ENCODE data around the gene DMTF1. TPM values are rescaled to one million over a fixed set of nuclear protein-coding genes. Genes with fewer than 3 reads are reported as not detected.

Gene DMTF1
- total and polyA plus RNA-seq, 9 of the 15 experiments (the other 6 are each of a cell fraction or from before 2014, with no cell fraction given) = 25.7 to 208 (median 74.7) TPM

GRCh38 chr7:87140271-87140748, 11.9 kb upstream of the DMTF1 start (continued):
- 0 out of 2 replicates have a peak, but pooled peaks have one; percentile 22 for TF ChIP-seq ZNF717 (CRISPR knock-in tag; IDR thresholded peaks at IDR 0.05)
- TF ChIP-seq, protein P1, sequence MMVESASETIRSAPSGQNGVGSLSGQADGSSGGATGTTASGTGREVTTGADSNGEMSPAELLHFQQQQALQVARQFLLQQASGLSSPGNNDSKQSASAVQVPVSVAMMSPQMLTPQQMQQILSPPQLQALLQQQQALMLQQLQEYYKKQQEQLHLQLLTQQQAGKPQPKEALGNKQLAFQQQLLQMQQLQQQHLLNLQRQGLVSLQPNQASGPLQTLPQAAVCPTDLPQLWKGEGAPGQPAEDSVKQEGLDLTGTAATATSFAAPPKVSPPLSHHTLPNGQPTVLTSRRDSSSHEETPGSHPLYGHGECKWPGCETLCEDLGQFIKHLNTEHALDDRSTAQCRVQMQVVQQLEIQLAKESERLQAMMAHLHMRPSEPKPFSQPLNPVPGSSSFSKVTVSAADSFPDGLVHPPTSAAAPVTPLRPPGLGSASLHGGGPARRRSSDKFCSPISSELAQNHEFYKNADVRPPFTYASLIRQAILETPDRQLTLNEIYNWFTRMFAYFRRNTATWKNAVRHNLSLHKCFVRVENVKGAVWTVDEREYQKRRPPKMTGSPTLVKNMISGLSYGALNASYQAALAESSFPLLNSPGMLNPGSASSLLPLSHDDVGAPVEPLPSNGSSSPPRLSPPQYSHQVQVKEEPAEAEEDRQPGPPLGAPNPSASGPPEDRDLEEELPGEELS (CRISPR knock-in tag; IDR thresholded peaks at IDR 0.05; ENCODE audit: borderline replicate concordance) = no peak
- TF ChIP-seq TCF3 (CRISPR knock-in tag; IDR thresholded peaks at IDR 0.05) = peak; percentile 99
- TF ChIP-seq, protein P2, sequence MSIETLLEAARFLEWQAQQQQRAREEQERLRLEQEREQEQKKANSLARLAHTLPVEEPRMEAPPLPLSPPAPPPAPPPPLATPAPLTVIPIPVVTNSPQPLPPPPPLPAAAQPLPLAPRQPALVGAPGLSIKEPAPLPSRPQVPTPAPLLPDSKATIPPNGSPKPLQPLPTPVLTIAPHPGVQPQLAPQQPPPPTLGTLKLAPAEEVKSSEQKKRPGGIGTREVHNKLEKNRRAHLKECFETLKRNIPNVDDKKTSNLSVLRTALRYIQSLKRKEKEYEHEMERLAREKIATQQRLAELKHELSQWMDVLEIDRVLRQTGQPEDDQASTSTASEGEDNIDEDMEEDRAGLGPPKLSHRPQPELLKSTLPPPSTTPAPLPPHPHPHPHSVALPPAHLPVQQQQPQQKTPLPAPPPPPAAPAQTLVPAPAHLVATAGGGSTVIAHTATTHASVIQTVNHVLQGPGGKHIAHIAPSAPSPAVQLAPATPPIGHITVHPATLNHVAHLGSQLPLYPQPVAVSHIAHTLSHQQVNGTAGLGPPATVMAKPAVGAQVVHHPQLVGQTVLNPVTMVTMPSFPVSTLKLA (conservative IDR thresholded peaks at IDR 0.05) = peak; percentile 81 to 91
- no peak for TF ChIP-seq ARID3B (CRISPR knock-in tag; IDR thresholded peaks at IDR 0.05; ENCODE audit: borderline replicate concordance)
- no peak for TF ChIP-seq ZNF121 (CRISPR knock-in tag; conservative IDR thresholded peaks at IDR 0.05)
- peak in 1 of 2 experiments; percentile 87; a peak in 1 of 4 replicates for TF ChIP-seq SRF (CRISPR knock-in tag; IDR thresholded peaks at IDR 0.05)
- no peak for TF ChIP-seq ZBTB7A (IDR thresholded peaks at IDR 0.05; ENCODE audit: borderline replicate concordance, control insufficient read depth, low read depth, low read length)
- TF ChIP-seq SNRNP70 (optimal IDR thresholded peaks at IDR 0.05; ENCODE audit: low read depth, low read length) = no peak
- TF ChIP-seq, protein P3, sequence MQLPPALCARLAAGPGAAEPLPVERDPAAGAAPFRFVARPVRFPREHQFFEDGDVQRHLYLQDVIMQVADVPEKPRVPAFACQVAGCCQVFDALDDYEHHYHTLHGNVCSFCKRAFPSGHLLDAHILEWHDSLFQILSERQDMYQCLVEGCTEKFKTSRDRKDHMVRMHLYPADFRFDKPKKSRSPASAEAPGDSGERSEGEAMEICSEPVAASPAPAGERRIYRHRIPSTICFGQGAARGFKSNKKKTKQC (CRISPR knock-in tag; IDR thresholded peaks at IDR 0.05) = no peak
- TF ChIP-seq SLC30A9 (CRISPR knock-in tag; IDR thresholded peaks at IDR 0.05) = no peak
- TF ChIP-seq TEAD4 (IDR thresholded peaks at IDR 0.05; ENCODE audit: low read length) = peak; percentile 99
- no peak for TF ChIP-seq TEAD4 (CRISPR knock-in tag; IDR thresholded peaks at IDR 0.05; ENCODE audit: borderline replicate concordance)
- no peak for TF ChIP-seq SNAPC5 (CRISPR knock-in tag; IDR thresholded peaks at IDR 0.05)
- peak; percentile 97 for TF ChIP-seq SOX6 (IDR thresholded peaks at IDR 0.05)
- no peak for TF ChIP-seq PCBP1 (IDR thresholded peaks at IDR 0.05; ENCODE audit: low read depth, low read length, poor library complexity, severe bottlenecking)
- TF ChIP-seq, protein P4, sequence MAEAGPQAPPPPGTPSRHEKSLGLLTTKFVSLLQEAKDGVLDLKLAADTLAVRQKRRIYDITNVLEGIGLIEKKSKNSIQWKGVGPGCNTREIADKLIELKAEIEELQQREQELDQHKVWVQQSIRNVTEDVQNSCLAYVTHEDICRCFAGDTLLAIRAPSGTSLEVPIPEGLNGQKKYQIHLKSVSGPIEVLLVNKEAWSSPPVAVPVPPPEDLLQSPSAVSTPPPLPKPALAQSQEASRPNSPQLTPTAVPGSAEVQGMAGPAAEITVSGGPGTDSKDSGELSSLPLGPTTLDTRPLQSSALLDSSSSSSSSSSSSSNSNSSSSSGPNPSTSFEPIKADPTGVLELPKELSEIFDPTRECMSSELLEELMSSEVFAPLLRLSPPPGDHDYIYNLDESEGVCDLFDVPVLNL (CRISPR knock-in tag; IDR thresholded peaks at IDR 0.05; ENCODE audit: low read depth) = no peak
- no peak for TF ChIP-seq POLR2A (conservative IDR thresholded peaks at IDR 0.05)
- no peak for TF ChIP-seq SRSF9 (IDR thresholded peaks at IDR 0.05; ENCODE audit: borderline replicate concordance, low read depth, low read length)

All from K562 (cell line).